Common myeloid progenitor, CD34-positive (primary cell): ENCODE data around the gene HLA-DOB.

Source experiments
- CTCF ChIA-PET: fragments of 350-600 bp; sonication (Branson Sonifier 250); formaldehyde crosslinking; loops from one replicate; lab custom pipeline; 2021; ENCODE audit warnings: antibody characterized with exemption; lab: Charles Lee
- POLR2A ChIA-PET: fragments of 350-600 bp; sonication (Branson Sonifier 250); formaldehyde crosslinking; loops from one replicate; lab custom pipeline; 2021; ENCODE audit warnings: antibody characterized with exemption; lab: Charles Lee
- DNase-seq, 3 donors: peaks; one replicate each; pipeline versions ENCODE4 v3.0.0 to v3.0.0-alpha.2; 2013
- H3K27ac ChIP-seq, 2 experiments: 1 replicate in 1 of 2; 2 replicates in 1 of 2; pipeline ENCODE4 v1.7.0; 2013; ENCODE audit warnings: inconsistent platforms in 2 of 2, low read length in 2 of 2, mild to moderate bottlenecking in 2 of 2, low read depth in 1 of 2, moderate library complexity in 1 of 2; ENCODE audit not compliant: severe bottlenecking in 2 of 2, insufficient read depth in 1 of 2, poor library complexity in 1 of 2
- H3K27me3 ChIP-seq, 5 experiments: replicated peaks in 2 of 5; 1 replicate in 3 of 5; 2 replicates in 2 of 5; pipeline versions ENCODE4 v1.6.1 to v1.7.0; 2013; ENCODE audit warnings: low read length in 4 of 5, mild to moderate bottlenecking in 2 of 5, moderate library complexity in 2 of 5, inconsistent platforms in 1 of 5; ENCODE audit not compliant: insufficient read depth in 5 of 5, control insufficient read depth in 4 of 5
- H3K36me3 ChIP-seq, 4 experiments: 1 replicate in 2 of 4; 2 replicates in 2 of 4; pipeline versions ENCODE4 v1.6.1 to v1.7.0; 2013; ENCODE audit warnings: low read length in 3 of 4, control low read depth in 1 of 4, mild to moderate bottlenecking in 1 of 4; ENCODE audit not compliant: control insufficient read depth in 4 of 4, insufficient read depth in 4 of 4
- H3K4me1 ChIP-seq, 4 experiments: 1 replicate in 3 of 4; 2 replicates in 1 of 4; pipeline versions ENCODE4 v1.6.1 to v1.7.1; 2013; ENCODE audit warnings: low read length in 3 of 4, mild to moderate bottlenecking in 3 of 4, control low read depth in 1 of 4, inconsistent platforms in 1 of 4, moderate library complexity in 1 of 4; ENCODE audit not compliant: control insufficient read depth in 4 of 4, insufficient read depth in 4 of 4; ENCODE audit errors: control extremely low read depth in 1 of 4
- H3K4me3 ChIP-seq, 7 experiments: 1 replicate in 4 of 7; 2 replicates in 3 of 7; pipeline versions ENCODE4 v1.5.1 to v1.7.0; 2013; ENCODE audit warnings: mild to moderate bottlenecking in 7 of 7, low read length in 6 of 7, moderate library complexity in 6 of 7, inconsistent platforms in 2 of 7, low read depth in 2 of 7, control low read depth in 1 of 7; ENCODE audit not compliant: insufficient read depth in 4 of 7, control insufficient read depth in 1 of 7; ENCODE audit errors: extremely low read depth in 1 of 7
- H3K9me3 ChIP-seq, 5 experiments: 1 replicate in 4 of 5; 2 replicates in 1 of 5; pipeline versions ENCODE4 v1.6.1 to v1.7.1; 2013; ENCODE audit warnings: low read length in 4 of 5, mild to moderate bottlenecking in 2 of 5, inconsistent platforms in 1 of 5, low read depth in 1 of 5, moderate library complexity in 1 of 5; ENCODE audit not compliant: control insufficient read depth in 4 of 5, insufficient read depth in 2 of 5; ENCODE audit errors: control extremely low read depth in 1 of 5
- WGBS: methylation state at CpG from one replicate; pipeline ENCODE4 v1.1.5; 2013; ENCODE audit not compliant: insufficient coverage; 5-methylcytosine and 5-hydroxymethylcytosine counted together

The HLA-DOB gene

DNA sequence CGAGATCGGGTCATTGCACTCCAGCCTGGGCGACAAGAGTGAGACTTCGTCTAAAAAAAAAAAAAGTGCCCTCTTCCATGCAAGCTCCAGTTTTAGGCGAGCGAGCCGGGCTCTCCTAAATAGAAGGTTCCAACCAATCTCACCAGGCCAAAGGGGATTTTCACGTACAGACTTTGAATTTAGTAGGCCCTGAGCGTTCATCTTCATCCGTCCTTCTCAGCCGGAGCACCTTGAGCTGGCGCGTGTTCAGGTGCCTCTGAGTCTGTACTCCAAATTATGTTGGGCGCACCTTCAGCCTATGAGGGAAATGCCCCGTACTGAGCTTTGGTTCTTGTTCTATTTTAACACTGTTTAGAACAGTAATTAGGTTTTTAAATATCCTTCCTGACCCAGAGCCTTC lies 22.6 kb upstream of the HLA-DOB start:
- Histone ChIP-seq H3K4me1 (peaks cover 16 to 54% (median 34%) of the 10 kb centered on the region in 4 experiments), H3K36me3 (peaks cover 14 to 45% (median 26%) of the 10 kb centered on the region in 4 experiments), H3K27me3 (no peaks in the 10 kb centered on the region), H3K27ac (no peak overlapping the region), H3K4me3 (no peak overlapping the region), H3K9me3 (no peaks in the 10 kb centered on the region)
- DNase-seq, result no peak
- ChIA-PET CTCF (interaction anchor here (0.6 to 3.9 kb wide), 13 partner anchors 11 to 400 kb away, joined by 3 to 115 read pairs (median 9); partner anchors contain the start of genes HLA-DMA, HLA-DRA, PSMB9 and TAP1), POLR2A (interaction anchor here (1.2 to 2.5 kb wide), 3 partner anchors 15 to 29 kb away, joined by 3 to 16 read pairs (median 3); partner anchors contain the start of genes PSMB9 and TAP1)
- WGBS, result 96% methylated on average over 13 of the region's 15 CpGs

DNA sequence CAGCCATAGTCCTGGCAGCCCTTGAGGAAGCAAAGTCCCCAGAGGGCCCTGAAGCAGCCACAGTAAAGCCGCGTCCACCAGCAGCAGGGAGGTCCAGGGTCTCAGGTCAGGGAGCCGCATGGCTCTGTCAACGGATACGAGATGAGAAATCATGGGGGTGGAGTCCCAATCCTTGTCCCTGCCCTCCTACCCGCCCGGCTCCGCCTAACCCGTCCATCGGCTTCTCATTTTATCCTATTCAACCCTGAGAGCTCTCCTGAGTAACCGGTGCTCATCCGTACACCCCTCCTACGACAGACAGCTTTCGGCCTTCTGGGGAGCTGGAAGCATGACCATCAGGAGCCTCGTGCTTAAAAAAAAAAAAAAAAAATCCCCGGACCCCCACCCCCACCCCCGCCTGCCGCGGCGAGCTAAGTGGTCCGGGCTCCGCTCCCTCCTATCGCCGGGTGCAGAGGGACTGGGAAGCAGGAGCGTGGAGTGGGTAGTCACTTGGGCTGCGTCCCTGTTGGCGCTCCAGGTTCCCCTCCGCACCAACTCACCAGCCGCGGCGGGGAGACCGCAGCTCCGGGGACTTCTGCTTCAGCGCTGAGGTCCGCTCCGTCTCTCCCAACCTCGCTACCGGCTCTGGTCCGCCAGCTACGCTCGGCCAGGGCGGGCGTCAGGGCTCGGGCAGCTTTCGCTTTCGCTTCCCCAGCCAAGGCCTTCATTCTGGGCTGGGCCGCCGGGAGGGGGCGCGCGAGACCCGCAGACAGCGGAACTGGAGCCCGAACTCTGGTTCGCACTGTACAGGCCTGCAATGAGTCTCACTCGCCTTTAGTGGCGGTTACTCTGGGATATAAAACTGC lies 21.5 kb upstream of the HLA-DOB start, which contains the start of gene TAP2:
Gene TAP2 (minus strand): TSS at position 626 of the 845 bp plus-strand sequence. CDS start 506 bp downstream, at position 120.
- peak within 1 kb of the TSS; percentile 47 to 92 (median 76) for H3K4me3 ChIP-seq
- no peaks in the 10 kb centered on the region for H3K9me3 ChIP-seq
- ChIA-PET POLR2A (interaction anchor here (0.6 to 2.5 kb wide), 6 partner anchors 10 to 1827 kb away, joined by 3 to 16 read pairs (median 3); partner anchors contain the start of genes PSMB9 and TAP1), CTCF (interaction anchor here (0.7 to 3.9 kb wide), 27 partner anchors 10 to 405 kb away, joined by 3 to 115 read pairs (median 4); partner anchors contain the start of genes HLA-DRA, PSMB9 and TAP1)
- peaks cover 15 to 46% (median 32%) of the 10 kb centered on the region in 4 experiments for H3K4me1 ChIP-seq
- H3K27ac ChIP-seq, result peak within 1 kb of the TSS in 1 of 2 experiments; percentile 79
- DNase-seq, result peak; percentile 93 to 97 (median 96)
- H3K36me3 ChIP-seq, result peaks cover 14 to 49% (median 30%) of the 10 kb centered on the region in 4 experiments
- H3K27me3 ChIP-seq, result no peaks in the 10 kb centered on the region
- under 1% methylated on average over 37 of the region's 57 CpGs for WGBS

- ChIA-PET CTCF (interaction anchor here (0.9 to 3.9 kb wide), 21 partner anchors 10 to 405 kb away, joined by 3 to 115 read pairs (median 4); partner anchors contain the start of genes PSMB9 and TAP1), POLR2A (interaction anchor here (0.6 to 2.5 kb wide), 3 partner anchors 10 to 1828 kb away, joined by 3 to 16 read pairs (median 4); partner anchors contain the start of genes PSMB9 and TAP1)
- 43% methylated on average over 7 of the region's 12 CpGs for WGBS
- no peak for DNase-seq
- H3K4me1 ChIP-seq, result peaks cover 9 to 39% (median 25%) of the 10 kb centered on the region in 4 experiments
- no peaks in the 10 kb centered on the region for H3K27me3 ChIP-seq
- peak overlapping the region in 1 of 2 experiments; percentile 79 for H3K27ac ChIP-seq
- peak overlapping the region; percentile 47 to 92 (median 76) for H3K4me3 ChIP-seq
- H3K36me3 ChIP-seq, result peaks cover 13 to 49% (median 30%) of the 10 kb centered on the region in 4 experiments
- no peaks in the 10 kb centered on the region for H3K9me3 ChIP-seq
Observed at GRCh38 chr6:32837651-32838113, 20.9 kb upstream of the HLA-DOB start.

- Histone ChIP-seq H3K27me3 (no peaks in the 10 kb centered on the region), H3K4me1 (peaks cover 5 to 31% (median 20%) of the 10 kb centered on the region in 4 experiments), H3K36me3 (peaks cover 5 to 49% (median 32%) of the 10 kb centered on the region in 4 experiments), H3K4me3 (no peak overlapping the region), H3K27ac (no peak overlapping the region), H3K9me3 (no peaks in the 10 kb centered on the region)
- no peak for DNase-seq
- WGBS, result no CpG with 5 or more reads among the region's 2 CpGs
- ChIA-PET CTCF (interaction anchor here (3.5 to 3.9 kb wide), 3 partner anchors 9 to 31 kb away, joined by 30 to 115 read pairs (median 94); partner anchors contain the start of genes PSMB9 and TAP1), POLR2A (interaction anchor here (2.5 kb wide), 1 partner anchor 17 kb away, joined by 16 read pairs; the partner anchor contains the start of genes PSMB9 and TAP1)
Observed at GRCh38 chr6:32836873-32837272, 20.1 kb upstream of the HLA-DOB start.

GRCh38 chr6:32835167-32835893 lies 18.5 kb upstream of the HLA-DOB start:
- peaks cover 3 to 49% (median 33%) of the 10 kb centered on the region in 4 experiments for H3K36me3 ChIP-seq
- ChIA-PET POLR2A (interaction anchor here (1.2 kb wide), 1 partner anchor 136 kb away, joined by 3 read pairs; no protein-coding TSS in a partner anchor), CTCF (interaction anchor here (1.1 to 1.5 kb wide), 3 partner anchors 15 to 33 kb away, joined by 3 to 4 read pairs (median 4); partner anchors contain the start of genes PSMB9 and TAP1)
- H3K27me3 ChIP-seq, result no peaks in the 10 kb centered on the region
- DNase-seq, result no peak
- H3K4me3 ChIP-seq, result no peak overlapping the region
- 97% methylated on average over 12 of the region's 16 CpGs for WGBS
- H3K27ac ChIP-seq, result no peak overlapping the region
- H3K4me1 ChIP-seq, result peaks cover 0 to 16% (median 15%) of the 10 kb centered on the region in 4 experiments
- H3K9me3 ChIP-seq, result no peaks in the 10 kb centered on the region

GRCh38 chr6:32833664-32834063 lies 16.9 kb upstream of the HLA-DOB start:
- ChIA-PET CTCF (interaction anchor here (1.5 to 1.7 kb wide), 2 partner anchors 11 to 21 kb away, joined by 3 to 5 read pairs; no protein-coding TSS in a partner anchor), POLR2A (no interaction called here)
- Histone ChIP-seq H3K4me1 (peaks cover 0 to 14% (median 12%) of the 10 kb centered on the region in 4 experiments), H3K27ac (no peak overlapping the region), H3K9me3 (no peaks in the 10 kb centered on the region), H3K27me3 (no peaks in the 10 kb centered on the region), H3K4me3 (no peak overlapping the region), H3K36me3 (peaks cover 10 to 64% (median 48%) of the 10 kb centered on the region in 4 experiments)
- 95% methylated on average over 4 of the region's 5 CpGs for WGBS
- no peak for DNase-seq
